ENCODE data around the gene NSMCE1. TPM values are rescaled to one million over a fixed set of nuclear protein-coding genes. Genes with fewer than 3 reads are reported as not detected.
"Not testable (repeated sequence)": the region's sequence is repeated elsewhere in the genome, so short reads cannot be mapped to it uniquely, and the experiment has no call there.

Gene NSMCE1
- total RNA-seq, 1 experiment from 2014 or later, result 51.7 TPM

GRCh38 chr16:27305839-27306442 lies 37.4 kb upstream of the NSMCE1 start:
- no peaks in the 10 kb centered on the region; the same call in 1 of the 2 replicates for H3K9me3 ChIP-seq
- H3K4me3 ChIP-seq, result no peak overlapping the region
- H3K27me3 ChIP-seq, result no peaks in the 10 kb centered on the region
- DNase-seq, result no peak
- H3K36me3 ChIP-seq, result no peaks in the 10 kb centered on the region

DNA sequence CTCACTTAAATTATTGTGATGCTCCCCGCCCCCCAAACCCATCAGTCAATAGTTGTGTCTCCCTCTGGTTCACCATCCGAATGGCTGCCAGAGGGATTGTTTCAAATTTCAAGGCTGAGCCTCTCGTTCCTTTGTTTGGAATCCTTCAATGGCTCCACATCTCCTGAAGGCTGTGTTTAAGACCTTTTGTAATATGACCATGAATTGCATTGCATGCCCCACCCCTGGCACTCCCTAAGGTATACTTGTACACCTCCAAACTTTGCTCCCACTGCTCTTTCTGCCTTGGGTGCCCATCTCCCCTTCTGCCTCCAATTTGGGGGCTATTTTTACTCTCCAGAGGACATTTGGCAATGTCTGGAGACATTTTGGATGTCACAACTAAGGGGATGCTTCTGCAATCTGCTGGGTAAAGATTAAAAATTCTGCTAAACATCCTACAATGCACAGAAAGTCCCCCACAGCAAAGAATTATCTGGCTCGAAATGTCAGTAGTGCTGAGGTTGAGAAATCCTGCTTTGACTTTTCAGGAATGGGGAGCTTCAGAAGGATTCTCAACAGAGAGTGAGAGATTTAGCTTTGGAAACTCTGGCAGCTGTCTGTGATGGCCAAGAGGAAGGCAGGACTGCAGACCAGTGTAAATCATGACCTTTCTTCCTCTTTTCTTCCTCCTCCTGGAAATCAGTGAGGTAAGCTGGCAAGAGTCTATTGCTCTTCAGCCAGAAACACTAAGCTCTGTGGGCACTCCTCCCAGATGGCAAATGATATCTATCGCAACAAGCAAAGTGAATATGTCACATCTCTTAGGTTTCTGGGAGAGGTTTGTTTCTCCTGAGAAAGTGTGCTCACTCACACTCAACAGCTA lies 36.5 kb upstream of the NSMCE1 start:
- H3K9me3 ChIP-seq, result no peaks in the 10 kb centered on the region; the same call in 1 of the 2 replicates

DNA sequence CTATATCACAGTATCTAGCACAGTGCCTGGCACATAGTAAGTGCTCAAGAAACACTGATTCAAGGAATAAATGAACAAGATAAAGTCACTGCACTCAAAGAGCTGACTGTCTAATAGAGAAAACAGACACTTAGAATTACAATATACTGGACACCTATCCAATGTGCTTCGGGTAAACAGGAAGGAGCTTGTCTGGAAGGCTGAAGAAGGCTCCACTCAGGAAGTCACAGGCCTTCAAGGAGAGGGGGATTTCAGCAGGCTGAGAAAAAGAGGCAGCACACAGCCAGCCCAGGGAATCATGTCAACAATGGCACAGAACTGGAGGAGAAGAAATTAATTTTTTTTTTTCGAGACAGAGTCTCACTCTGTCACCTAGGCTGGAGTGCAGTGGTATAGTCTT lies 35.5 kb upstream of the NSMCE1 start:
- no peaks in the 10 kb centered on the region for H3K36me3 ChIP-seq
- DNase-seq, result no peak
- no peaks in the 10 kb centered on the region for H3K27me3 ChIP-seq
- H3K9me3 ChIP-seq, result no peaks in the 10 kb centered on the region; the same call in 1 of the 2 replicates
- no peak overlapping the region for H3K4me3 ChIP-seq

More for the DNA sequence above, 36.5 kb upstream of the NSMCE1 start:
- DNase-seq, result peak; percentile 74
- Histone ChIP-seq H3K4me3 (no peak overlapping the region), H3K27me3 (no peaks in the 10 kb centered on the region), H3K36me3 (no peaks in the 10 kb centered on the region)

DNA sequence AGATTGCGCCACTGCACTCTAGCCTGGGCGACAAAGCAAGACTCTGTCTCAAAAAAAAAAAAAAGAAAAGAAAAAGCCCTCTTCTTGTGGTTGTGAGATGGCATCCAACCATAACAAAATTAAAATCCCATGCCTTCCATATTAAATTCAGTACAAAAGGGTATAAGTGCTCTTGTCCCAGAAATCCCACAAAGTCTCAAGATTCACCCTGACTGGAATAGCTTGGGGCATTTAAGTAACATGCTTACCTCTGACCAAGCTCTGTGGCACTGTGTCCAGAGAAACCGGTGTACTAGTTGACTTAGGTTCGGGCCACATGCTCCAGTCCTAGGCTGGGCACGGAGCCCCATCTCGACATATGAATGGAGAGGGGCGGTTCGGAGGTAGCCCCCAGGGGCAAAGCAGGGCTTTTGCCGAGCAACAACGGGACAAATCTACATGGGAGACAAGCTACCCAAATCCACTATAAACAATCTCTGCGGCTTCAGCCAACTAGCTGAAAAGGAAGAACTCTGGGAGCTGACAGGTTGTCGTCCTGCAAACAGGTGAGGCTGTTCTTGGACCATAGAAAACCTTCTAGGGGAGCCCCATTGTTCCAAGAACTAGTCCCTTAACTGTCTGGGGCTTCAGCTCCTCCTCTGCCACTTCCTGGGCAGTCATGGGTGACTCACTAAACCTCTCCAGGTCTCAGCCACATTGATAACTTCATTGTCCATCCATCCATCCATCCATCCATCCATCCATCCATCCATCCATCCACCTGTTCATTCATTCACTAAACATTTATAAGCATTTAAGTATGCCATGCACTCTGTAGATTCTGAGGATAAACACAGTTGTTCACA lies 34.9 kb upstream of the NSMCE1 start:
- Histone ChIP-seq H3K36me3 (no peaks in the 10 kb centered on the region), H3K4me3 (no peak overlapping the region), H3K27me3 (no peaks in the 10 kb centered on the region), H3K9me3 (no peaks in the 10 kb centered on the region; the same call in 1 of the 2 replicates)
- no peak for DNase-seq

DNA sequence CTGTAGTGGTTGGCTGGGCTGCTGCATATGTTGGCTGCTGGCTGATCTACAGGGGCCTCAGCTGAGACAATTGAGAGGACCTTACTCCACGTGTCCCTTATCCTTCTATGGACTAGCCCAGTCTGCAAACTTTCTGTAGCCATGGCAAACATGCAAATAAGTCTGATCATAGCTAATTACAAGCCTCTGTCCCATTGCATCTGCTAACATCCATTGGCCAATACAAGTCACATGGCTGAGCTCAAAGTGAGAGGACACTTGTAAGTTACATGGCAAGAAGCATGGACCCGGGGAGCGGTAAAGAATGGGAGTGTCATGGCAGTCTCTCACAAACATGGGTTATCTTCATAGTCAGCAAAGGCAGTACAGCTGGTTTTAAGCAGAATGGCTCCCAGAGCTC lies 33.6 kb upstream of the NSMCE1 start:
- Histone ChIP-seq H3K4me3 (no peak overlapping the region), H3K36me3 (no peaks in the 10 kb centered on the region), H3K27me3 (no peaks in the 10 kb centered on the region), H3K9me3 (no peaks in the 10 kb centered on the region)
- no peak for DNase-seq

DNA sequence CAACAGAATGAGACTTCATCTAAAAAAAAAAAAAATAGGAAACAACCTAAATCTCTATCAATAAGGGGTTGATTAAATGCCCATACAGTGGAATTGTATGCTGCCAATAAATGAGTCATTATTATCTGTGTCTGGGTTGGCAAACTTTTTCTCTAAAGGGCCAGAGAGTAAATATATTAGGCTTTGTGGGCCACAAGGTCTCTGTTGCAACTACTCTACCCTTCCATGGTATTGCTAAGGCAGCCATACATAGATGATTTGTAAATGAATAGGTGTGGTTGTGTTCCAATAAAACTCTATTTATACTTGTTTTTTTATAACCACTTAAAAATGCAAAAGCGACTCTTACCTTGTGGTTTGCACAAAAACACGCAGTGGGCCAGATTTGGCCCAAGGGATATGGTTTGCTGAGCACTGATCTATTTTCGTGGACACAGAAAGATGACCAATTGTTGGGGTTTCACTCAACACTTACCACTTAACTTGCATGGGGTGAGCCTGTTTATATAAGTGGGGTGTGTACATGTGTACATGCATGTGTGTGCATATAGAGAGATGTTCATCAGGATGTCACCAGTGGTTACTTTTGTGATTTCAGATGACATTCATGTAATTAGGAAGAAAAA lies 32.8 kb upstream of the NSMCE1 start:
- no peaks in the 10 kb centered on the region for H3K36me3 ChIP-seq
- H3K4me3 ChIP-seq, result no peak overlapping the region
- no peaks in the 10 kb centered on the region for H3K27me3 ChIP-seq
- DNase-seq, result peak; percentile 26
- no peaks in the 10 kb centered on the region for H3K9me3 ChIP-seq

DNA sequence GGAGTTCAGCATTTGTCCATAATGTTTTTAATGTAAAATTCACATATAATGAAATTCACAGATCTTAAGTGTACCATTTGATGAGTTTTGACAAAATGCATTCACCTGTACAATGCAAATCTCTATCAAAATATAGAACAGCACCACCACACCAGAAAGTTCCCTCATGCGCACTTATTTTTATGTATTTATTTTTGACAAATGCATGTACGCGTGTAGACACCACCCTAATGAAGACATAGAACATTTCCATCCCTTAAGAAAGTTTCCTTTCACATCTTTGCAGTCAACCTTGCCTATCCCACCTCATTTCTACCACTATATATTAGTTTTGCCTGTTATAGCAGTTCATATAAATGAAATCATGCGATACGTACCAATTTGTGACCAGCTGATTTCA lies 29.6 kb upstream of the NSMCE1 start:
- no peaks in the 10 kb centered on the region for H3K36me3 ChIP-seq
- no peaks in the 10 kb centered on the region for H3K27me3 ChIP-seq
- no peaks in the 10 kb centered on the region for H3K9me3 ChIP-seq
- no peak overlapping the region for H3K4me3 ChIP-seq
- DNase-seq, result no peak

DNA sequence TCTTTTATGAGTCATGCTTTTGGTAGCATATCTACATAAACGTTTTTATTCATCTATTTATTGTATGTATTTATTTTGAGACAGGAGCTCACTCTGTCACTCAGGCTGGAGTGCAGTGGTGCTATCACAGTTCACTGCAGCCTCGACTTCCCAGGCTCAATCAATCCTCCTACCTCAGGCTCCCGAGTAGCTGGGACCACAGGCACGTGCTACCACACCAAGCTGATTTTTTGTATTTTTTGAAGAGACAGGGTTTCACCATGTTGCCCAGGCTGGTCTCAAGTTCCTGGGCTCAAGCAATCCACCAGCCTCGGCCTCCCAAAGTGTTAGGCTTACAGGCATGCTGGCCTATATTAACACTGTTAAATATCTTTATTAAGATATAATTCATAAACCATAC lies 24.8 kb upstream of the NSMCE1 start:
- Histone ChIP-seq H3K4me3 (no peak overlapping the region), H3K27me3 (no peaks in the 10 kb centered on the region), H3K9me3 (no peaks in the 10 kb centered on the region), H3K36me3 (no peaks in the 10 kb centered on the region)
- DNase-seq, result no peak

DNA sequence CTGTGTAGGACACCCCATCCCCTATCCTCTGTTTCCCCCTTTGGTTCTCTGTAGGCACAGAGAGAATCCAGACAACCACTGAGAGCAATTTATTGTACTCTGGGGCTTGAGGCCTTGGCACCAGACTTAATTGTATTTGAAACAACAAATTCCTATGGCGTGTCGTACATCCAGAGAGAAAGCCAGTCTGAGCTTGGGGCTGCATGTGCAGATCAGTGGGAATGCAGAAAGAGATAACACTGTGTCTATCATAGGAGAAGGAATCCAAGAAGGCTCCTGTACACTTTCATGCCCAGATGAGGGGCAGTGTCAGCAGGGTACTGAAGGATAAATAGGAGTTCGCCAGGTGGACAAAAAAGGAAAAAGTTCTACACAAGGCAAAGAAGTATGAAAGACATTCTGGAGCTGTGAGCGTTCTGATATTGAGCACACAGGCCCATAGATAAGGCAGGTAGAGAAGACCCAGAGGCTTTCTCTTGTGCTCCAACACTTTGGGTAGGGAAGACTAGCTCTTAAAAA lies 23.2 kb upstream of the NSMCE1 start:
- peaks cover 4% of the 10 kb centered on the region; the same call in 1 of the 2 replicates for H3K9me3 ChIP-seq
- no peak for DNase-seq
- H3K4me3 ChIP-seq, result no peak overlapping the region
- no peaks in the 10 kb centered on the region for H3K36me3 ChIP-seq
- no peaks in the 10 kb centered on the region for H3K27me3 ChIP-seq

- Histone ChIP-seq H3K36me3 (no peaks in the 10 kb centered on the region), H3K27me3 (no peaks in the 10 kb centered on the region), H3K4me3 (no peak overlapping the region), H3K9me3 (peaks cover 5% of the 10 kb centered on the region; the same call in 1 of the 2 replicates)
- DNase-seq, result no peak
Observed at GRCh38 chr16:27291106-27291505, 22.5 kb upstream of the NSMCE1 start.

- Histone ChIP-seq H3K27me3 (no peaks in the 10 kb centered on the region), H3K36me3 (no peaks in the 10 kb centered on the region)
- DNase-seq, result no peak
Observed at GRCh38 chr16:27290562-27290961, 22.0 kb upstream of the NSMCE1 start.

GRCh38 chr16:27289669-27290068 lies 21.1 kb upstream of the NSMCE1 start:
- H3K9me3 ChIP-seq, result peaks cover 11% of the 10 kb centered on the region; the same call in 1 of the 2 replicates
- DNase-seq, result no peak
- no peaks in the 10 kb centered on the region for H3K36me3 ChIP-seq
- H3K27me3 ChIP-seq, result no peaks in the 10 kb centered on the region
- H3K4me3 ChIP-seq, result no peak overlapping the region

More at GRCh38 chr16:27290562-27290961, 22.0 kb upstream of the NSMCE1 start:
- Histone ChIP-seq H3K9me3 (peaks cover 9% of the 10 kb centered on the region; the same call in 1 of the 2 replicates), H3K4me3 (no peak overlapping the region)

DNA sequence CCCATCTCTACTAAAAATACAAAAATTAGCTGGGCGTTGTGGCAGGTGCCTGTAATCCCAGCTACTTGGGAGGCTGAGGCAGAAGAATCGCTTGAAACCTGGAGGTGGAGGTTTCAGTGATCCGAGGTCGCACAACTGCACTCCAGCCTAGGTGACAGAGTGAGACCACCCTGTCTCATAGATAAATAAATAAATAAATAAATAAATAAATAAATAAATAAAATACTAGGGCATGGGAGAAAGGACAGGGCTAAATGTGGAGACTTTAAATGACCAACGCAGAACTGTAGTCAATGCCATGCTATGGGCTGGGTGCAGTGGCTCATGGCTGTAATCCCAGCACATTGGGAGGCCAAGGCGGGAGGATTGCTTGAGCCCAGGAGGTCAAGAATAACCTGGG lies 19.7 kb upstream of the NSMCE1 start:
- not testable (repeated sequence) for DNase-seq, H3K4me3 ChIP-seq, H3K36me3 ChIP-seq, H3K27me3 ChIP-seq
- peaks cover 12% of the 10 kb centered on the region; the same call in 1 of the 2 replicates for H3K9me3 ChIP-seq

- DNase-seq, result no peak
- Histone ChIP-seq H3K36me3 (no peaks in the 10 kb centered on the region), H3K4me3 (no peak overlapping the region), H3K9me3 (peaks cover 12% of the 10 kb centered on the region; the same call in 1 of the 2 replicates), H3K27me3 (no peaks in the 10 kb centered on the region)
Observed at GRCh38 chr16:27287887-27288286, 19.3 kb upstream of the NSMCE1 start.

DNA sequence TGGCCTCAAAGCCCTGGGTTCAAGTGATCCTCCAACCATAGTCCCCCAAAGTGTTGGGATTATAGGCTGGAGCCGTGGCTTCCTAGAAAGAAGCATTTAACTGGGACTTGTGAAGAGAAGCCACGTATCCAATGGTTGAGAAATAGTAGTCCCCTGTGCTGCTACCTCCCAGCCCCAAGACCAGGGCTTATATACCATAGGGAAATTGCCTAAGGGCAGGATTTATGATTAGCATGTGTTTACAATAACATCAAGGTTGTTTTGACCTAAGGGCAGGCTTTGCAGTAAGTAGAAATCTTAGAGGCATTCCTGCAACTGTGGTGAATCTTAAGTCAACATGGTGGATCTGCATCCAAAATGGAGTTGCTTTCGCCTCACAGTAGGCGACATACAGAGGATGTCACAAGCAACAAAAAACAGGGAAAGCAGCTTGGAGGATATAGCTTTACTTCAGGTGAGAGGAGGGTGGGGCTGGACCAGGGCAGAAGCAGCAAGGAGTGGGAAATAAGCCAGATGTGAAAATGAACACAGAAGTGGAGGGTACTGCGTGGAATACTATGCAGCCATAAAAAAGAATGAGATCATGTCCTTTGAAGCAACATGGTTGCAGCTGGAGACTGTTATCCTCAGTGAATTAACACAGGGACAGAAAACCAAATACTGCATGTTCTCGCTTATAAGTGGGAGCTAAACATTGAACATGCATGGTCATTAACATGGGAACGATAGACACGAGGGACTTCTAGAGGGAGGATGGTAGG lies 18.7 kb upstream of the NSMCE1 start:
- H3K9me3 ChIP-seq, result peaks cover 12% of the 10 kb centered on the region; the same call in 1 of the 2 replicates
- no peak for DNase-seq
- H3K27me3 ChIP-seq, result no peaks in the 10 kb centered on the region
- H3K36me3 ChIP-seq, result no peaks in the 10 kb centered on the region
- H3K4me3 ChIP-seq, result no peak overlapping the region
